IMR-90 (cell line): Measurements from ENCODE around the gene LIMCH1. TPM values are rescaled to one million over a fixed set of nuclear protein-coding genes. Genes with fewer than 3 reads are reported as not detected.

Experiments used
- ATAC-seq: fragments of 200-7000 bp; cut with Tn5 transposase; 2 replicates; pipeline ENCODE4 v1.9.1; 2020; ENCODE audit warnings: low read depth, mild to moderate bottlenecking, moderate library complexity
- BruUV-seq: library from RNA; stranded (reverse); fragments of 400-500 nt; replicated peaks from 2 replicates; lab custom pipeline; 2021; lab: Mats Ljungman, UMichigan
- CTCF ChIA-PET: fragments of 300-600 bp; formaldehyde crosslinking; extraction: SDS; loops from one replicate; lab custom pipeline; 2021; ENCODE audit warnings: antibody characterized with exemption; lab: Yijun Ruan, JAX
- POLR2A ChIA-PET: fragments of 300-600 bp; sonication (Branson Sonifier 250); formaldehyde crosslinking; loops from one replicate; lab custom pipeline; 2022; ENCODE audit warnings: antibody characterized with exemption; ENCODE audit not compliant: unreplicated experiment; lab: Charles Lee
- DNase-seq: peaks from one replicate; pipeline ENCODE4 v3.0.0; 2013
- H2AFZ ChIP-seq: replicated peaks from 2 replicates; pipeline ENCODE3; 2013; ENCODE audit warnings: low read length, mild to moderate bottlenecking; ENCODE audit not compliant: poor library complexity
- H2AK5ac ChIP-seq: 2 replicates; pipeline ENCODE4 v1.6.1; 2013; ENCODE audit warnings: low read depth, low read length, inconsistent platforms
- H2AK9ac ChIP-seq: replicated peaks from 2 replicates; pipeline ENCODE3; 2013; ENCODE audit warnings: mild to moderate bottlenecking, low read depth, low read length, moderate library complexity; ENCODE audit not compliant: poor library complexity
- H2BK120ac ChIP-seq: 2 replicates; pipeline ENCODE4 v1.6.1; 2013; ENCODE audit warnings: low read depth, low read length, inconsistent platforms
- H2BK15ac ChIP-seq: 3 replicates; pipeline ENCODE4 v1.6.1; 2013; ENCODE audit warnings: low read depth, low read length, inconsistent platforms
- H2BK20ac ChIP-seq: 2 replicates; pipeline ENCODE4 v1.6.1; 2013; ENCODE audit warnings: low read depth, mild to moderate bottlenecking, inconsistent platforms, low read length, moderate library complexity
- H2BK5ac ChIP-seq: 2 replicates; pipeline ENCODE4 v1.6.1; 2013; ENCODE audit warnings: mild to moderate bottlenecking, low read depth, low read length, inconsistent platforms; ENCODE audit not compliant: poor library complexity, severe bottlenecking
- H3K14ac ChIP-seq: replicated peaks from 2 replicates; pipeline ENCODE4 v1.6.1; 2013; ENCODE audit warnings: low read depth, low read length, inconsistent platforms
- H3K18ac ChIP-seq: 2 replicates; pipeline ENCODE4 v1.6.1; 2013; ENCODE audit warnings: low read depth, low read length, control low read depth
- H3K23ac ChIP-seq: 2 replicates; pipeline ENCODE4 v1.6.1; 2013; ENCODE audit warnings: low read depth, low read length, inconsistent platforms
- H3K27ac ChIP-seq: 2 replicates; pipeline ENCODE4 v1.5.1; 2013; ENCODE audit warnings: mild to moderate bottlenecking, control low read depth, low read length; ENCODE audit not compliant: insufficient read depth
- H3K27me3 ChIP-seq: 2 replicates; pipeline ENCODE4 v1.6.1; 2013; ENCODE audit warnings: low read length; ENCODE audit not compliant: control insufficient read depth, insufficient read depth
- H3K36me3 ChIP-seq: 2 replicates; pipeline ENCODE4 v1.6.1; 2013; ENCODE audit warnings: low read length, mixed read lengths; ENCODE audit not compliant: control insufficient read depth, insufficient read depth
- H3K4ac ChIP-seq: 2 replicates; pipeline ENCODE4 v1.6.1; 2013; ENCODE audit warnings: low read depth, low read length, inconsistent platforms
- H3K4me1 ChIP-seq: 2 replicates; pipeline ENCODE4 v1.6.1; 2013; ENCODE audit warnings: low read length, mixed read lengths; ENCODE audit not compliant: control insufficient read depth, insufficient read depth
- H3K4me2 ChIP-seq: 2 replicates; pipeline ENCODE4 v1.6.1; 2013; ENCODE audit warnings: low read depth, mild to moderate bottlenecking, control low read depth, low read length, moderate library complexity
- H3K4me3 ChIP-seq: 2 replicates; pipeline ENCODE4 v1.5.1; 2013; ENCODE audit warnings: low read depth, mild to moderate bottlenecking, control low read depth, low read length, moderate library complexity; ENCODE audit not compliant: insufficient read depth
- H3K56ac ChIP-seq: 2 replicates; pipeline ENCODE4 v1.6.1; 2013; ENCODE audit warnings: low read length, inconsistent platforms; ENCODE audit not compliant: insufficient read depth; ENCODE audit errors: extremely low read depth
- H3K79me1 ChIP-seq, 2 experiments: 2 replicates each; pipeline ENCODE4 v1.6.1; 2013; ENCODE audit warnings: low read length in 2 of 2, inconsistent platforms in 1 of 2, low read depth in 1 of 2
- H3K9ac ChIP-seq: 2 replicates; pipeline ENCODE4 v1.6.1; 2013; ENCODE audit warnings: low read depth, low read length, control low read depth
- H3K9me1 ChIP-seq: 2 replicates; pipeline ENCODE4 v1.6.1; 2013; ENCODE audit warnings: low read length, inconsistent platforms; ENCODE audit not compliant: insufficient read depth
- H3K9me3 ChIP-seq: 2 replicates; pipeline ENCODE4 v1.6.1; 2013; ENCODE audit warnings: low read length; ENCODE audit not compliant: control insufficient read depth, insufficient read depth
- H4K20me1 ChIP-seq: 2 replicates; pipeline ENCODE4 v1.6.1; 2013; ENCODE audit warnings: low read length, inconsistent platforms; ENCODE audit not compliant: insufficient read depth
- H4K5ac ChIP-seq: 2 replicates; pipeline ENCODE4 v1.6.1; 2013; ENCODE audit warnings: mild to moderate bottlenecking, low read depth, low read length, control low read depth
- H4K8ac ChIP-seq, 2 experiments: 2 replicates each; pipeline ENCODE4 v1.6.1; 2013; ENCODE audit warnings: low read depth in 2 of 2, low read length in 2 of 2, control low read depth in 1 of 2, inconsistent platforms in 1 of 2
- H4K91ac ChIP-seq: 2 replicates; pipeline ENCODE4 v1.6.1; 2013; ENCODE audit warnings: low read depth, low read length, inconsistent platforms; ENCODE audit not compliant: insufficient read depth
- RFX5 ChIP-seq: IDR thresholded peaks from 2 replicates; pipeline ENCODE4 v1.8.0; 2012; ENCODE audit warnings: low read depth, mild to moderate bottlenecking, low read length, moderate library complexity
- WGBS, 2 experiments: methylation state at CpG; one replicate each; pipeline versions ENCODE4 v1.1.5 to v1.1.7; 2013; ENCODE audit warnings: missing lambda C conversion rate in 2 of 2; ENCODE audit not compliant: insufficient read length in 1 of 2; ENCODE audit errors: extremely low coverage in 2 of 2; 5-methylcytosine and 5-hydroxymethylcytosine counted together
- dilution Hi-C: fragments of 300-500 bp; cut with HindIII; formaldehyde crosslinking; loops from one replicate; pipeline ENCODE4 v1.14.3; 2018; ENCODE audit warnings: low sequenced_read_pairs; ENCODE audit not compliant: unreplicated experiment
- in situ Hi-C: fragments of 300-500 bp; cut with MboI; formaldehyde crosslinking; loops from 3 replicates; pipeline ENCODE4 v1.14.3; 2019; ENCODE audit warnings: low sequenced_read_pairs, inconsistent platforms, mixed read lengths
- intact Hi-C: fragments of 100-400 bp; cut with micrococcal nuclease; formaldehyde crosslinking; loops from 2 replicates; pipeline ENCODE4 v1.10.0; 2022
- polyA plus RNA-seq, 3 experiments: library from polyadenylated mRNA; depleted of rRNA; stranded (reverse); fragments of >200 nt; gene quantifications; 2 replicates each; pipeline ENCODE4 v1.2.3, GENCODE V29; 2012; ENCODE audit warnings: low replicate concordance in 1 of 3
- total RNA-seq: library from RNA; depleted of rRNA; stranded (reverse); fragments of >200 nt; gene quantifications from 2 replicates; pipeline ENCODE4 v1.2.3, GENCODE V29; 2012

LIMCH1 gene
- total and polyA plus RNA-seq, 2 of the 4 experiments (the other 2 are of a cell fraction), result 0.89 to 2.9 TPM

DNA sequence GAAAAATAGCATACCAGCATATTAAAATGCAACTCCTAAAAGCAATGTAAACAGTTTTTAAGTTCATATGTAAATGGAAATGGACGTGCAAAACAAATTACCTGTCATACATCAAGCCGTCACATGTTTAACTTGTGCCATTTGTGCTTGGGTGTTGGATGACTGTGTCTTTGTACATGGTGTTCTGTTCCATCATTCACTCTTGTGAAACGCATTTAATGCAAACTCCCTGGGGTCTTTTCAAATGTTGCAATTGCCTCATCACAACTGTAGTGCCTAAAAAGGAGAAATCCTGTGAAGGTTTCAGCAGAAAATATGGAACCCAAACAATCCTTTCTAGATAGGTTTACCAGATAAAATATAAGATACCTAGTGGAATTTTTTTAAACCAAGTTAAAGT, 158.2 kb downstream of the LIMCH1 start:
- H2AFZ ChIP-seq, result no peak overlapping the region
- H4K91ac ChIP-seq, result no peak overlapping the region
- intact Hi-C loops, result loop anchor here (10.0 kb wide), 1 partner anchor 589 kb away; no protein-coding TSS in a partner anchor
- H3K18ac ChIP-seq, result no peak overlapping the region
- DNase-seq (no peak), ATAC-seq (no peak)
- H4K8ac ChIP-seq, result no peak overlapping the region
- no peak overlapping the region for H3K23ac ChIP-seq
- no peak overlapping the region for H3K14ac ChIP-seq
- peaks cover 17% of the 10 kb centered on the region for H3K27me3 ChIP-seq
- H2BK20ac ChIP-seq, result no peak overlapping the region
- H3K27ac ChIP-seq, result no peak overlapping the region
- no peak overlapping the region for H3K4me2 ChIP-seq
- no peaks in the 10 kb centered on the region for H3K9me3 ChIP-seq
- H2BK15ac ChIP-seq, result no peak overlapping the region
- H3K4me3 ChIP-seq, result no peak overlapping the region
- no peak overlapping the region for H2BK5ac ChIP-seq
- H2BK120ac ChIP-seq, result no peak overlapping the region
- no peak overlapping the region for H2AK5ac ChIP-seq
- POLR2A ChIA-PET, result no interaction called here
- WGBS, 2 experiments, result no CpG with 5 or more reads among the region's 3 CpGs
- H2AK9ac ChIP-seq, result no peak overlapping the region
- in situ Hi-C loops, result no loop called here
- no peaks in the 10 kb centered on the region for H3K4me1 ChIP-seq
- TF ChIP-seq RFX5, result no peak
- H4K5ac ChIP-seq, result no peak overlapping the region
- no peak overlapping the region for H3K56ac ChIP-seq
- H3K4ac ChIP-seq, result no peak overlapping the region
- H3K79me1 ChIP-seq, result no peaks in the 10 kb centered on the region
- BruUV-seq, result no TSS peak
- CTCF ChIA-PET, result no interaction called here
- no peaks in the 10 kb centered on the region for H4K20me1 ChIP-seq
- H3K9me1 ChIP-seq, result no peaks in the 10 kb centered on the region
- no peak overlapping the region for H3K9ac ChIP-seq
- H3K36me3 ChIP-seq, result no peaks in the 10 kb centered on the region; the same call in 1 of the 2 replicates
- dilution Hi-C loops, result no loop called here
